ENCODE measurements around the gene ALG3.

DNA sequence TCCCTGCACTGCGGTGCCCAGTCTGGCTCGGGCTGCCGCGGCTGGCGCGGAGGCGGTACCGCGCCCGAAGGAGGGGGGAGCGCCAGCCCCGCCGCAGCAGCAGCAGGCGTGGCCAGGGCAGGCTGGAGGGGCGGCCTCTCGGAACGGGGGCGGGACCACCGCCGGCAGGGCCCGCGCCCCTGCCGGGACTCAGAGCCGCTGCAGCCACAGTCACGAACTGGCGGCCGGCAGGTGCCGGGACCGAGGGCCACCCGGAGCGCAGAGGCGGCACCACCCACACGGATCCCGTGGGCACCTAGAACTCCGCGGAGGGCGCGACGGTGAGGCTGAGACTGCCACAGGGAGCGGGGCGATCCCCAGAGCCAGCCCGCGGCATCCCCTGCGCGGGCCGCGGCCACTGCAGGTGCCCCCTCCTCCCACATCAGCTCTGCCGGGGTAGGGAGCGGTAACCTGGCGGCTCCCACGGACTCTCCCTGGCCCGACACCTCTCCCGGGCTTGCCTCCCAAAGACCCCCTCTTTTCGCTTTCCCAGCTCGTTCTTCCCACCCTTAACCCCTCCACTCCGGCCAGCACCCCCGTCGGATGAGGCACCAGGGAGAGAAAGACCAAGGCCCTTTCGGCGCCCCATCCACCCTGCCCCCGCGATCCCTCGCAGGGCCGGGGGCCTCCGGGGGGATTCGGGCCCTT, 19.2 kb downstream of the ALG3 start, which contains the start of gene VWA5B2:
- TF ChIP-seq, protein P1, sequence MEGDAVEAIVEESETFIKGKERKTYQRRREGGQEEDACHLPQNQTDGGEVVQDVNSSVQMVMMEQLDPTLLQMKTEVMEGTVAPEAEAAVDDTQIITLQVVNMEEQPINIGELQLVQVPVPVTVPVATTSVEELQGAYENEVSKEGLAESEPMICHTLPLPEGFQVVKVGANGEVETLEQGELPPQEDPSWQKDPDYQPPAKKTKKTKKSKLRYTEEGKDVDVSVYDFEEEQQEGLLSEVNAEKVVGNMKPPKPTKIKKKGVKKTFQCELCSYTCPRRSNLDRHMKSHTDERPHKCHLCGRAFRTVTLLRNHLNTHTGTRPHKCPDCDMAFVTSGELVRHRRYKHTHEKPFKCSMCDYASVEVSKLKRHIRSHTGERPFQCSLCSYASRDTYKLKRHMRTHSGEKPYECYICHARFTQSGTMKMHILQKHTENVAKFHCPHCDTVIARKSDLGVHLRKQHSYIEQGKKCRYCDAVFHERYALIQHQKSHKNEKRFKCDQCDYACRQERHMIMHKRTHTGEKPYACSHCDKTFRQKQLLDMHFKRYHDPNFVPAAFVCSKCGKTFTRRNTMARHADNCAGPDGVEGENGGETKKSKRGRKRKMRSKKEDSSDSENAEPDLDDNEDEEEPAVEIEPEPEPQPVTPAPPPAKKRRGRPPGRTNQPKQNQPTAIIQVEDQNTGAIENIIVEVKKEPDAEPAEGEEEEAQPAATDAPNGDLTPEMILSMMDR (IDR thresholded peaks at IDR 0.05) = peak in 3 of 5 experiments; percentile 17 to 40 (median 40)
- no peak for TF ChIP-seq EP300 (IDR thresholded peaks at IDR 0.05)

All from tibial nerve (tissue), 4 donors.